Mesenchymal stem cell (in vitro differentiated cells and primary cell): ENCODE measurements around the gene KLF13.

ENCODE experiments used
- DNase-seq: peaks from one replicate; pipeline ENCODE4 v3.0.0-alpha.2; 2013
- H2AFZ ChIP-seq: one replicate; pipeline ENCODE4 v1.6.1; 2013; ENCODE audit warnings: low read depth, mild to moderate bottlenecking, control low read depth, inconsistent platforms, low read length, moderate library complexity
- H2AK5ac ChIP-seq: 2 replicates; pipeline ENCODE4 v1.6.1; 2013; ENCODE audit warnings: low read length, moderate library complexity, mild to moderate bottlenecking, inconsistent platforms; ENCODE audit not compliant: severe bottlenecking
- H2BK120ac ChIP-seq: one replicate; pipeline ENCODE4 v1.6.1; 2013; ENCODE audit warnings: low read depth, mild to moderate bottlenecking, inconsistent platforms, low read length, moderate library complexity
- H2BK12ac ChIP-seq, 2 experiments: one replicate each; pipeline ENCODE4 v1.6.1; 2013; ENCODE audit warnings: inconsistent platforms in 2 of 2, low read length in 2 of 2, mild to moderate bottlenecking in 2 of 2, moderate library complexity in 2 of 2, control low read depth in 1 of 2
- H2BK15ac ChIP-seq: one replicate; pipeline ENCODE4 v1.6.1; 2013; ENCODE audit warnings: mild to moderate bottlenecking, low read depth, inconsistent platforms; ENCODE audit not compliant: poor library complexity, severe bottlenecking
- H2BK5ac ChIP-seq: 2 replicates; pipeline ENCODE4 v1.6.1; 2013; ENCODE audit warnings: low read depth, mild to moderate bottlenecking, low read length, control low read depth, inconsistent platforms; ENCODE audit not compliant: poor library complexity, severe bottlenecking
- H3K14ac ChIP-seq, 2 experiments: one replicate each; pipeline ENCODE4 v1.6.1; 2013; ENCODE audit warnings: inconsistent platforms in 2 of 2, low read length in 2 of 2, control low read depth in 1 of 2, mild to moderate bottlenecking in 1 of 2, moderate library complexity in 1 of 2
- H3K18ac ChIP-seq, 2 experiments: one replicate each; pipeline ENCODE4 v1.6.1; 2013; ENCODE audit warnings: inconsistent platforms in 2 of 2, low read length in 2 of 2, control low read depth in 1 of 2, low read depth in 1 of 2, mild to moderate bottlenecking in 1 of 2
- H3K23ac ChIP-seq, 2 experiments: one replicate each; pipeline ENCODE4 v1.6.1; 2013; ENCODE audit warnings: inconsistent platforms in 2 of 2, low read length in 2 of 2, mild to moderate bottlenecking in 2 of 2, moderate library complexity in 2 of 2, control low read depth in 1 of 2
- H3K27ac ChIP-seq: 2 replicates; pipeline ENCODE4 v1.5.1; 2013; ENCODE audit warnings: mild to moderate bottlenecking, moderate library complexity, low read length, control low read depth, inconsistent platforms; ENCODE audit not compliant: poor library complexity, severe bottlenecking
- H3K27me3 ChIP-seq, 2 experiments: 2 replicates each; pipeline versions ENCODE4 v1.6.1 to v1.7.0; 2013; ENCODE audit warnings: low read length in 2 of 2, mild to moderate bottlenecking in 2 of 2, moderate library complexity in 2 of 2, control low read depth in 1 of 2, inconsistent platforms in 1 of 2; ENCODE audit not compliant: control insufficient read depth in 1 of 2, insufficient read depth in 1 of 2
- H3K36me3 ChIP-seq, 2 experiments: 2 replicates each; pipeline versions ENCODE4 v1.6.1 to v1.7.0; 2013; ENCODE audit warnings: low read length in 2 of 2, control low read depth in 1 of 2, inconsistent platforms in 1 of 2, low read depth in 1 of 2, mild to moderate bottlenecking in 1 of 2; ENCODE audit not compliant: insufficient read depth in 2 of 2, control insufficient read depth in 1 of 2
- H3K4ac ChIP-seq, 2 experiments: one replicate each; pipeline ENCODE4 v1.6.1; 2013; ENCODE audit warnings: inconsistent platforms in 2 of 2, low read length in 2 of 2, mild to moderate bottlenecking in 2 of 2, moderate library complexity in 2 of 2, control low read depth in 1 of 2, low read depth in 1 of 2
- H3K4me1 ChIP-seq: 2 replicates; pipeline ENCODE4 v1.6.1; 2013; ENCODE audit warnings: low read depth, low read length, control low read depth; ENCODE audit not compliant: control insufficient read depth, insufficient read depth
- H3K4me2 ChIP-seq: 2 replicates; pipeline ENCODE4 v1.6.1; 2013; ENCODE audit warnings: low read length, mild to moderate bottlenecking, inconsistent platforms; ENCODE audit not compliant: poor library complexity, severe bottlenecking
- H3K4me3 ChIP-seq, 2 experiments: 2 replicates each; pipeline versions ENCODE4 v1.5.1 to v1.7.0; 2013; ENCODE audit warnings: low read length in 2 of 2, mild to moderate bottlenecking in 2 of 2, control low read depth in 1 of 2, low read depth in 1 of 2; ENCODE audit not compliant: insufficient read depth in 1 of 2
- H3K79me1 ChIP-seq: replicated peaks from 2 replicates; pipeline ENCODE4 v1.6.1; 2013; ENCODE audit warnings: mild to moderate bottlenecking, control low read depth, low read length, inconsistent platforms; ENCODE audit not compliant: poor library complexity, severe bottlenecking
- H3K9ac ChIP-seq: 2 replicates; pipeline ENCODE4 v1.7.0; 2013; ENCODE audit warnings: mild to moderate bottlenecking, low read length, moderate library complexity
- H3K9me3 ChIP-seq: 2 replicates; pipeline ENCODE4 v1.7.0; 2013; ENCODE audit warnings: mild to moderate bottlenecking, low read length; ENCODE audit not compliant: control insufficient read depth
- H4K8ac ChIP-seq: one replicate; pipeline ENCODE4 v1.6.1; 2013; ENCODE audit warnings: inconsistent platforms, mild to moderate bottlenecking, low read length, moderate library complexity
- H4K91ac ChIP-seq: one replicate; pipeline ENCODE4 v1.6.1; 2013; ENCODE audit warnings: mild to moderate bottlenecking, low read length, inconsistent platforms
- WGBS: methylation state at CpG from one replicate; pipeline ENCODE4 v1.1.7; 2013; ENCODE audit warnings: mixed read lengths; 5-methylcytosine and 5-hydroxymethylcytosine counted together

KLF13 gene

DNA sequence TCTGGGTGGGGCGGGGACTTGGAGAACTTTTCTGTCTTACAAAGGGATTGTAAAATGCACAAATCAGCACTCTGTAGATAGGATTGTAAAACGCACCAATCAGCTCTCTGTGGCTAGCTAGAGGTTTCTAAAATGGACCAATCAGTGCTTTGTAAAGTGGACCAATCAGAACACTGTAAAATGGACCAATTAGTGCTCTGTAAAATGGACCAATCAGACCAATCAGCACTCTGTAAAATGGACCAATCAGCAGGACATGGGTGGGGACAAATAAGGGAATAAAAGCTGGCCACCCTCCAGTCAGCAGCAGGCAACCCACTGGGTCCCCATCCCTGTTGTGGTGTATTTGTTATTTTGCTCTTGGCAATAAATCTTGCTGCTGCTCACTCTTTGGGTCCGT lies 77.7 kb downstream of the KLF13 start:
- Histone ChIP-seq H4K8ac (no peak overlapping the region), H3K18ac (no peak overlapping the region), H3K9me3 (peaks cover 16% of the 10 kb centered on the region), H3K4ac (no peak overlapping the region), H3K4me1 (peaks cover 7% of the 10 kb centered on the region), H2AFZ (no peak overlapping the region), H3K14ac (no peak overlapping the region), H2AK5ac (no peak overlapping the region), H2BK12ac (no peak overlapping the region), H3K79me1 (no peaks in the 10 kb centered on the region), H2BK120ac (no peak overlapping the region), H3K36me3 (no peaks in the 10 kb centered on the region), H2BK5ac (no peak overlapping the region), H3K23ac (no peak overlapping the region), H3K27me3 (no peaks in the 10 kb centered on the region), H2BK15ac (no peak overlapping the region), H3K9ac (no peak overlapping the region), H3K27ac (no peak overlapping the region), H4K91ac (no peak overlapping the region), H3K4me2 (no peak overlapping the region), H3K4me3 (peak overlapping the region in 1 of 2 experiments; percentile 39)
- no peak for DNase-seq
- 87% methylated on average over 3 of the region's 3 CpGs for WGBS

- H3K27me3 ChIP-seq: no peaks in the 10 kb centered on the region
- H2BK120ac ChIP-seq: no peak overlapping the region
- H2AFZ ChIP-seq: no peak overlapping the region
- H3K9ac ChIP-seq: no peak overlapping the region
- H3K36me3 ChIP-seq: no peaks in the 10 kb centered on the region
- H2AK5ac ChIP-seq: no peak overlapping the region
- no peak overlapping the region for H3K4me3 ChIP-seq
- no peaks in the 10 kb centered on the region for H3K4me1 ChIP-seq
- H3K79me1 ChIP-seq: no peaks in the 10 kb centered on the region
- no peak overlapping the region for H2BK12ac ChIP-seq
- H3K27ac ChIP-seq: no peak overlapping the region
- H3K4ac ChIP-seq: peak overlapping the region in 1 of 2 experiments; percentile 69
- H3K18ac ChIP-seq: no peak overlapping the region
- peaks cover 19% of the 10 kb centered on the region for H3K9me3 ChIP-seq
- H3K4me2 ChIP-seq: no peak overlapping the region
- H3K14ac ChIP-seq: no peak overlapping the region
- no peak overlapping the region for H2BK15ac ChIP-seq
- no peak overlapping the region for H2BK5ac ChIP-seq
- no peak for DNase-seq
- no peak overlapping the region for H4K91ac ChIP-seq
- H3K23ac ChIP-seq: no peak overlapping the region
- WGBS: 91% methylated on average over 11 of the region's 13 CpGs
- H4K8ac ChIP-seq: no peak overlapping the region
Observed at GRCh38 chr15:31405200-31405920, 78.7 kb downstream of the KLF13 start.

GRCh38 chr15:31407376-31407775 lies 80.7 kb downstream of the KLF13 start:
- no peak overlapping the region for H2BK12ac ChIP-seq
- DNase-seq: no peak
- H3K4me1 ChIP-seq: no peaks in the 10 kb centered on the region
- no peak overlapping the region for H3K18ac ChIP-seq
- peaks cover 19% of the 10 kb centered on the region for H3K9me3 ChIP-seq
- no peak overlapping the region for H2AK5ac ChIP-seq
- H3K4ac ChIP-seq: no peak overlapping the region
- H3K27me3 ChIP-seq: no peaks in the 10 kb centered on the region
- no peak overlapping the region for H2BK15ac ChIP-seq
- no peaks in the 10 kb centered on the region for H3K79me1 ChIP-seq
- H4K8ac ChIP-seq: no peak overlapping the region
- no peak overlapping the region for H2BK5ac ChIP-seq
- no peak overlapping the region for H2BK120ac ChIP-seq
- H3K14ac ChIP-seq: no peak overlapping the region
- H3K4me3 ChIP-seq: no peak overlapping the region
- no peak overlapping the region for H3K23ac ChIP-seq
- H4K91ac ChIP-seq: no peak overlapping the region
- WGBS: 80% methylated on average over 1 of the region's 1 CpG
- no peak overlapping the region for H3K27ac ChIP-seq
- no peak overlapping the region for H3K9ac ChIP-seq
- H3K4me2 ChIP-seq: no peak overlapping the region
- no peaks in the 10 kb centered on the region for H3K36me3 ChIP-seq
- no peak overlapping the region for H2AFZ ChIP-seq

GRCh38 chr15:31407851-31408250 lies 81.2 kb downstream of the KLF13 start:
- Histone ChIP-seq H2BK15ac (no peak overlapping the region), H3K23ac (no peak overlapping the region), H3K4me1 (no peaks in the 10 kb centered on the region), H3K18ac (no peak overlapping the region), H3K79me1 (no peaks in the 10 kb centered on the region), H3K36me3 (no peaks in the 10 kb centered on the region), H2BK120ac (no peak overlapping the region), H3K27me3 (no peaks in the 10 kb centered on the region), H4K91ac (no peak overlapping the region), H3K14ac (no peak overlapping the region), H2BK12ac (no peak overlapping the region), H3K4ac (no peak overlapping the region), H2BK5ac (no peak overlapping the region), H3K27ac (no peak overlapping the region), H3K4me3 (no peak overlapping the region), H3K9ac (no peak overlapping the region), H2AFZ (no peak overlapping the region), H3K9me3 (peaks cover 19% of the 10 kb centered on the region), H3K4me2 (no peak overlapping the region), H2AK5ac (no peak overlapping the region), H4K8ac (no peak overlapping the region)
- no peak for DNase-seq
